ENCODE data around the gene TP73.

- TF ChIP-seq ARNT (IDR thresholded peaks at IDR 0.05) (no peak), NFRKB (IDR thresholded peaks at IDR 0.05) (no peak), FOXK2 (IDR thresholded peaks at IDR 0.05) (no peak), FOXA1 (IDR thresholded peaks at IDR 0.05) (no peak), SP1 (IDR thresholded peaks at IDR 0.05) (no peak), SUZ12 (IDR thresholded peaks at IDR 0.05) (no peak), FOXM1 (IDR thresholded peaks at IDR 0.05; ENCODE audit: borderline replicate concordance) (no peak), L3MBTL2 (conservative IDR thresholded peaks at IDR 0.05) (no peak), BHLHE40 (IDR thresholded peaks at IDR 0.05; ENCODE audit: borderline replicate concordance) (no peak), ZNF384 (IDR thresholded peaks at IDR 0.05) (no peak)
- TF ChIP-seq, protein P1, sequence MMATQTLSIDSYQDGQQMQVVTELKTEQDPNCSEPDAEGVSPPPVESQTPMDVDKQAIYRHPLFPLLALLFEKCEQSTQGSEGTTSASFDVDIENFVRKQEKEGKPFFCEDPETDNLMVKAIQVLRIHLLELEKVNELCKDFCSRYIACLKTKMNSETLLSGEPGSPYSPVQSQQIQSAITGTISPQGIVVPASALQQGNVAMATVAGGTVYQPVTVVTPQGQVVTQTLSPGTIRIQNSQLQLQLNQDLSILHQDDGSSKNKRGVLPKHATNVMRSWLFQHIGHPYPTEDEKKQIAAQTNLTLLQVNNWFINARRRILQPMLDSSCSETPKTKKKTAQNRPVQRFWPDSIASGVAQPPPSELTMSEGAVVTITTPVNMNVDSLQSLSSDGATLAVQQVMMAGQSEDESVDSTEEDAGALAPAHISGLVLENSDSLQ (IDR thresholded peaks at IDR 0.05): no peak
Observed at GRCh38 chr1:3650248-3651025, 1.9 kb upstream of the TP73 start.

All from HEK293T (cell line).